CD4-positive, alpha-beta T cell treated with Interleukin-4 for 4 hours (primary cell): ENCODE data around the gene UQCRC1.
"Not testable (repeated sequence)": the region's sequence is repeated elsewhere in the genome, so short reads cannot be mapped to it uniquely, and the experiment has no call there.

Source experiments
- DNase-seq: peaks from one replicate; pipeline ENCODE4 v3.0.0-alpha.2; 2020

Gene UQCRC1

GRCh38 chr3:48553886-48554845 lies 55.3 kb downstream of the UQCRC1 start:
- no peak for DNase-seq

GRCh38 chr3:48553361-48553760 lies 56.1 kb downstream of the UQCRC1 start:
- DNase-seq, result no peak

GRCh38 chr3:48552111-48552951 lies 57.1 kb downstream of the UQCRC1 start:
- DNase-seq, result no peak

- not testable (repeated sequence) for DNase-seq
Measured at GRCh38 chr3:48551651-48552050, 57.8 kb downstream of the UQCRC1 start.
